K562 (cell line): ENCODE measurements around the gene NAA15. TPM values are rescaled to one million over a fixed set of nuclear protein-coding genes. Genes with fewer than 3 reads are reported as not detected.
A peak's percentile ranks its signal among the peaks of the same experiment; 100 is the strongest.

Experiments
- BCOR ChIP-seq: fragments of 450-650 bp; IDR thresholded peaks from 2 replicates; pipeline ENCODE4 v1.6.1; 2016
- ETV1 ChIP-seq: fragments of 450-650 bp; conservative IDR thresholded peaks from 2 replicates; pipeline ENCODE4 v1.6.1; 2016; ENCODE audit warnings: missing genetic modification characterization, control low read depth, low read depth, missing compliant biosample characterization
- FOXA3 ChIP-seq, 2 experiments: fragments of 450-650 bp in 1 of 2; sonication (generic) in 1 of 2; formaldehyde crosslinking; IDR thresholded peaks in 1 of 2; conservative IDR thresholded peaks in 1 of 2; 2 replicates each; pipeline versions ENCODE4 v1.4.0 to v1.8.0; 2020 to 2022; ENCODE audit warnings: mild to moderate bottlenecking in 2 of 2, missing genetic modification reagents in 1 of 2
- FUS ChIP-seq: fragments of 200-400 bp; formaldehyde crosslinking; optimal IDR thresholded peaks from 2 replicates; pipeline ENCODE3; 2017; ENCODE audit warnings: low read depth, low read length
- GABPA ChIP-seq: fragments of 200-800 bp; sonication (Bioruptor generic); conservative IDR thresholded peaks from 2 replicates; pipeline ENCODE4 v1.6.1; 2016; ENCODE audit warnings: low read depth, missing genetic modification characterization, missing compliant biosample characterization
- HDAC2 ChIP-seq: fragments of 450-650 bp; IDR thresholded peaks from 2 replicates; pipeline ENCODE4 v1.6.1; 2016; ENCODE audit warnings: mild to moderate bottlenecking
- MECOM ChIP-seq: fragments of 250-450 bp; sonication (Bioruptor Pico); IDR thresholded peaks from 2 replicates; pipeline ENCODE4 v1.8.0; 2022; ENCODE audit warnings: inconsistent platforms
- ZFX ChIP-seq: sonication (generic); formaldehyde crosslinking; IDR thresholded peaks from 2 replicates; pipeline ENCODE4 v1.8.0; 2022; ENCODE audit warnings: mild to moderate bottlenecking, missing genetic modification reagents, moderate library complexity
- polyA plus RNA-seq, 8 experiments: library from polyadenylated mRNA; depleted of rRNA in 4 of 8; stranded (reverse) in 5 of 8; unstranded in 3 of 8; fragments of >200 nt; fragmentation: Nextera tagmentation in 2 of 8; fragmentation: Illumina TruSeq in 1 of 8; extraction: Ambion mirVana in 2 of 8; extraction: Trizol in 1 of 8; gene quantifications; 2 replicates each; pipeline versions ENCODE4 v1.2.1 to v1.2.3, GENCODE V29; 2011 to 2014; ENCODE audit warnings: inconsistent platforms in 1 of 8, missing spikeins in 1 of 8
- total RNA-seq, 7 experiments: library from RNA; depleted of rRNA in 6 of 7; stranded (reverse); fragments of >200 nt in 6 of 7; fragmentation: Illumina TruSeq in 2 of 7; extraction: Trizol in 2 of 7; gene quantifications; 2 replicates each; pipeline versions ENCODE4 v1.2.1 to v1.2.3, GENCODE V29; 2011 to 2021; ENCODE audit warnings: low replicate concordance in 1 of 7
- TF ChIP-seq, protein P1 (sequence below): fragments of 450-650 bp; IDR thresholded peaks from 2 replicates; pipeline ENCODE4 v1.6.1; 2016; ENCODE audit warnings: mild to moderate bottlenecking, moderate library complexity
- TF ChIP-seq, protein P2 (sequence below): fragments of 250-450 bp; sonication (Bioruptor Pico); IDR thresholded peaks from 2 replicates; pipeline ENCODE4 v1.8.0; 2022; ENCODE audit warnings: moderate library complexity, mild to moderate bottlenecking, inconsistent platforms
- TF ChIP-seq, protein P3 (sequence below): fragments of 200-800 bp; sonication (Bioruptor generic); IDR thresholded peaks from 2 replicates; pipeline ENCODE4 v1.6.1; 2017; ENCODE audit warnings: missing genetic modification characterization, missing compliant biosample characterization

NAA15 gene
- total and polyA plus RNA-seq, 9 of the 15 experiments (the other 6 are each of a cell fraction or from before 2014, with no cell fraction given): 37.8 to 117 (median 63.2) TPM

DNA sequence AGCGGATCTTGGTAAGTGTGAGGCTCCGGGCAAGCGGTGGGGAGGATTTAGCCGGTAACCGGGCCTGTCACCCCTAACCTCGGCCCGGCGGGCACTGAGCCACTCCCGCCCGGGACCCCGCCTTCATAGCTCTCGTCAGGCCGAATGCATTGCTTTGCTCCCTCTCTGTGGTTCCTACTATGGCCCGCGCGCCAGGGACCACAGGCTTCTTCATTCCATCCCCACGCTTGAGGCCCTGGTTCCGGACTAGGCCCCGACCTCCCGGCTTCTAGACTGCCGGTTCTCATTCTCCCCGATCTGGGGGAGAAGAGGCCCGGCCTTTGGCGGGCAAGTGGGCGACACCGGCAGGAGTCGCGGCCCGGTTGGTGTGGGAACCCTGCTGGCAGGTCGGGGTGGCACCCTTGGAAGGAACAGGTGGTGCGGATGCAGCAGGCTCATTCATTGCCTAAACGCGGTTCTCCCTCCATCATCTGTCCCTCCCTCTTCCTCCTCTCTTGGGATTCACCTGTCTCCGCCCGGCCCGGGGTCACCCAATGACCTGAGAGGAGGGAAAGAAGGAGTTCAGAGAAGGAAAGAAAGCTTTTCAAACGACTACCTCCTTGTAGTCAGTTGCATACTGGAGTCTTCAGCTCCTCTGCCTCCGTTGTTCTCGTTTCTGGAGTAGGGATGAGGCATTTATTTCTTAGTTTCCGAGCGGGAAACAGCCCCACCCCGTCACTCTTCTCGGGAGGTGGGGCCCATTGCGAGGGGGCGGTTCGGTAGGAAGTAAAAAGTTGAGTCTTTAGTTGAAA lies 711 bp downstream of the NAA15 start, which contains the start of gene NDUFC1 (continued):
- TF ChIP-seq, protein P1, sequence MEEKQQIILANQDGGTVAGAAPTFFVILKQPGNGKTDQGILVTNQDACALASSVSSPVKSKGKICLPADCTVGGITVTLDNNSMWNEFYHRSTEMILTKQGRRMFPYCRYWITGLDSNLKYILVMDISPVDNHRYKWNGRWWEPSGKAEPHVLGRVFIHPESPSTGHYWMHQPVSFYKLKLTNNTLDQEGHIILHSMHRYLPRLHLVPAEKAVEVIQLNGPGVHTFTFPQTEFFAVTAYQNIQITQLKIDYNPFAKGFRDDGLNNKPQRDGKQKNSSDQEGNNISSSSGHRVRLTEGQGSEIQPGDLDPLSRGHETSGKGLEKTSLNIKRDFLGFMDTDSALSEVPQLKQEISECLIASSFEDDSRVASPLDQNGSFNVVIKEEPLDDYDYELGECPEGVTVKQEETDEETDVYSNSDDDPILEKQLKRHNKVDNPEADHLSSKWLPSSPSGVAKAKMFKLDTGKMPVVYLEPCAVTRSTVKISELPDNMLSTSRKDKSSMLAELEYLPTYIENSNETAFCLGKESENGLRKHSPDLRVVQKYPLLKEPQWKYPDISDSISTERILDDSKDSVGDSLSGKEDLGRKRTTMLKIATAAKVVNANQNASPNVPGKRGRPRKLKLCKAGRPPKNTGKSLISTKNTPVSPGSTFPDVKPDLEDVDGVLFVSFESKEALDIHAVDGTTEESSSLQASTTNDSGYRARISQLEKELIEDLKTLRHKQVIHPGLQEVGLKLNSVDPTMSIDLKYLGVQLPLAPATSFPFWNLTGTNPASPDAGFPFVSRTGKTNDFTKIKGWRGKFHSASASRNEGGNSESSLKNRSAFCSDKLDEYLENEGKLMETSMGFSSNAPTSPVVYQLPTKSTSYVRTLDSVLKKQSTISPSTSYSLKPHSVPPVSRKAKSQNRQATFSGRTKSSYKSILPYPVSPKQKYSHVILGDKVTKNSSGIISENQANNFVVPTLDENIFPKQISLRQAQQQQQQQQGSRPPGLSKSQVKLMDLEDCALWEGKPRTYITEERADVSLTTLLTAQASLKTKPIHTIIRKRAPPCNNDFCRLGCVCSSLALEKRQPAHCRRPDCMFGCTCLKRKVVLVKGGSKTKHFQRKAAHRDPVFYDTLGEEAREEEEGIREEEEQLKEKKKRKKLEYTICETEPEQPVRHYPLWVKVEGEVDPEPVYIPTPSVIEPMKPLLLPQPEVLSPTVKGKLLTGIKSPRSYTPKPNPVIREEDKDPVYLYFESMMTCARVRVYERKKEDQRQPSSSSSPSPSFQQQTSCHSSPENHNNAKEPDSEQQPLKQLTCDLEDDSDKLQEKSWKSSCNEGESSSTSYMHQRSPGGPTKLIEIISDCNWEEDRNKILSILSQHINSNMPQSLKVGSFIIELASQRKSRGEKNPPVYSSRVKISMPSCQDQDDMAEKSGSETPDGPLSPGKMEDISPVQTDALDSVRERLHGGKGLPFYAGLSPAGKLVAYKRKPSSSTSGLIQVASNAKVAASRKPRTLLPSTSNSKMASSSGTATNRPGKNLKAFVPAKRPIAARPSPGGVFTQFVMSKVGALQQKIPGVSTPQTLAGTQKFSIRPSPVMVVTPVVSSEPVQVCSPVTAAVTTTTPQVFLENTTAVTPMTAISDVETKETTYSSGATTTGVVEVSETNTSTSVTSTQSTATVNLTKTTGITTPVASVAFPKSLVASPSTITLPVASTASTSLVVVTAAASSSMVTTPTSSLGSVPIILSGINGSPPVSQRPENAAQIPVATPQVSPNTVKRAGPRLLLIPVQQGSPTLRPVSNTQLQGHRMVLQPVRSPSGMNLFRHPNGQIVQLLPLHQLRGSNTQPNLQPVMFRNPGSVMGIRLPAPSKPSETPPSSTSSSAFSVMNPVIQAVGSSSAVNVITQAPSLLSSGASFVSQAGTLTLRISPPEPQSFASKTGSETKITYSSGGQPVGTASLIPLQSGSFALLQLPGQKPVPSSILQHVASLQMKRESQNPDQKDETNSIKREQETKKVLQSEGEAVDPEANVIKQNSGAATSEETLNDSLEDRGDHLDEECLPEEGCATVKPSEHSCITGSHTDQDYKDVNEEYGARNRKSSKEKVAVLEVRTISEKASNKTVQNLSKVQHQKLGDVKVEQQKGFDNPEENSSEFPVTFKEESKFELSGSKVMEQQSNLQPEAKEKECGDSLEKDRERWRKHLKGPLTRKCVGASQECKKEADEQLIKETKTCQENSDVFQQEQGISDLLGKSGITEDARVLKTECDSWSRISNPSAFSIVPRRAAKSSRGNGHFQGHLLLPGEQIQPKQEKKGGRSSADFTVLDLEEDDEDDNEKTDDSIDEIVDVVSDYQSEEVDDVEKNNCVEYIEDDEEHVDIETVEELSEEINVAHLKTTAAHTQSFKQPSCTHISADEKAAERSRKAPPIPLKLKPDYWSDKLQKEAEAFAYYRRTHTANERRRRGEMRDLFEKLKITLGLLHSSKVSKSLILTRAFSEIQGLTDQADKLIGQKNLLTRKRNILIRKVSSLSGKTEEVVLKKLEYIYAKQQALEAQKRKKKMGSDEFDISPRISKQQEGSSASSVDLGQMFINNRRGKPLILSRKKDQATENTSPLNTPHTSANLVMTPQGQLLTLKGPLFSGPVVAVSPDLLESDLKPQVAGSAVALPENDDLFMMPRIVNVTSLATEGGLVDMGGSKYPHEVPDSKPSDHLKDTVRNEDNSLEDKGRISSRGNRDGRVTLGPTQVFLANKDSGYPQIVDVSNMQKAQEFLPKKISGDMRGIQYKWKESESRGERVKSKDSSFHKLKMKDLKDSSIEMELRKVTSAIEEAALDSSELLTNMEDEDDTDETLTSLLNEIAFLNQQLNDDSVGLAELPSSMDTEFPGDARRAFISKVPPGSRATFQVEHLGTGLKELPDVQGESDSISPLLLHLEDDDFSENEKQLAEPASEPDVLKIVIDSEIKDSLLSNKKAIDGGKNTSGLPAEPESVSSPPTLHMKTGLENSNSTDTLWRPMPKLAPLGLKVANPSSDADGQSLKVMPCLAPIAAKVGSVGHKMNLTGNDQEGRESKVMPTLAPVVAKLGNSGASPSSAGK: no peak
- TF ChIP-seq, protein P2, sequence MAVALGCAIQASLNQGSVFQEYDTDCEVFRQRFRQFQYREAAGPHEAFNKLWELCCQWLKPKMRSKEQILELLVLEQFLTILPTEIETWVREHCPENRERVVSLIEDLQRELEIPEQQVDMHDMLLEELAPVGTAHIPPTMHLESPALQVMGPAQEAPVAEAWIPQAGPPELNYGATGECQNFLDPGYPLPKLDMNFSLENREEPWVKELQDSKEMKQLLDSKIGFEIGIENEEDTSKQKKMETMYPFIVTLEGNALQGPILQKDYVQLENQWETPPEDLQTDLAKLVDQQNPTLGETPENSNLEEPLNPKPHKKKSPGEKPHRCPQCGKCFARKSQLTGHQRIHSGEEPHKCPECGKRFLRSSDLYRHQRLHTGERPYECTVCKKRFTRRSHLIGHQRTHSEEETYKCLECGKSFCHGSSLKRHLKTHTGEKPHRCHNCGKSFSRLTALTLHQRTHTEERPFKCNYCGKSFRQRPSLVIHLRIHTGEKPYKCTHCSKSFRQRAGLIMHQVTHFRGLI: no peak
- TF ChIP-seq ZFX (peak; percentile 85), FUS (no peak), BCOR (no peak), ETV1 (tag) (peak; percentile 37; the same call in 1 of the 2 replicates), HDAC2 (peak; percentile 44; the same call in 1 of the 2 replicates), FOXA3 (CRISPR knock-in tag; conservative IDR thresholded peaks at IDR 0.05 in 1 of 2, IDR thresholded peaks at IDR 0.05 in 1 of 2) (no peak), MECOM (CRISPR knock-in tag) (no peak), GABPA (peak; percentile 19; the same call in 1 of the 2 replicates)
- TF ChIP-seq, protein P3, sequence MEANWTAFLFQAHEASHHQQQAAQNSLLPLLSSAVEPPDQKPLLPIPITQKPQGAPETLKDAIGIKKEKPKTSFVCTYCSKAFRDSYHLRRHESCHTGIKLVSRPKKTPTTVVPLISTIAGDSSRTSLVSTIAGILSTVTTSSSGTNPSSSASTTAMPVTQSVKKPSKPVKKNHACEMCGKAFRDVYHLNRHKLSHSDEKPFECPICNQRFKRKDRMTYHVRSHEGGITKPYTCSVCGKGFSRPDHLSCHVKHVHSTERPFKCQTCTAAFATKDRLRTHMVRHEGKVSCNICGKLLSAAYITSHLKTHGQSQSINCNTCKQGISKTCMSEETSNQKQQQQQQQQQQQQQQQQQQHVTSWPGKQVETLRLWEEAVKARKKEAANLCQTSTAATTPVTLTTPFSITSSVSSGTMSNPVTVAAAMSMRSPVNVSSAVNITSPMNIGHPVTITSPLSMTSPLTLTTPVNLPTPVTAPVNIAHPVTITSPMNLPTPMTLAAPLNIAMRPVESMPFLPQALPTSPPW (CRISPR knock-in tag): peak; percentile 63
